ENCODE measurements around the gene PEPD.

The PEPD gene

GRCh38 chr19:33413868-33414666, 107.5 kb downstream of the PEPD start:
- no peak for TF ChIP-seq CTCF (conservative IDR thresholded peaks at IDR 0.05; ENCODE audit: control insufficient read depth, insufficient read depth, low read depth, low read length)
- H3K4me3 ChIP-seq (ENCODE audit: control insufficient read depth, low read depth, low read length), result no peak overlapping the region

GRCh38 chr19:33413426-33413725, 108.2 kb downstream of the PEPD start:
- TF ChIP-seq CTCF (conservative IDR thresholded peaks at IDR 0.05; ENCODE audit: control insufficient read depth, insufficient read depth, low read depth, low read length), result no peak
- no peak overlapping the region for H3K4me3 ChIP-seq (ENCODE audit: control insufficient read depth, low read depth, low read length)
- no peak for DNase-seq (ENCODE audit: low read depth)

More at GRCh38 chr19:33413868-33414666, 107.5 kb downstream of the PEPD start:
- no peak for DNase-seq (ENCODE audit: low read depth)

GRCh38 chr19:33412601-33413425, 108.8 kb downstream of the PEPD start:
- no peak for TF ChIP-seq CTCF (conservative IDR thresholded peaks at IDR 0.05; ENCODE audit: control insufficient read depth, insufficient read depth, low read depth, low read length)
- H3K4me3 ChIP-seq (ENCODE audit: control insufficient read depth, low read depth, low read length), result no peak overlapping the region
- DNase-seq (ENCODE audit: low read depth), result no peak

- H3K4me3 ChIP-seq (ENCODE audit: control insufficient read depth, low read depth, low read length), result no peak overlapping the region
- no peak for DNase-seq (ENCODE audit: low read depth)
- no peak for TF ChIP-seq CTCF (conservative IDR thresholded peaks at IDR 0.05; ENCODE audit: control insufficient read depth, insufficient read depth, low read depth, low read length)
Measured at GRCh38 chr19:33411621-33412180, 109.9 kb downstream of the PEPD start.

GRCh38 chr19:33410915-33411401, 110.6 kb downstream of the PEPD start:
- DNase-seq (ENCODE audit: low read depth), result no peak
- H3K4me3 ChIP-seq (ENCODE audit: control insufficient read depth, low read depth, low read length), result no peak overlapping the region
- no peak for TF ChIP-seq CTCF (conservative IDR thresholded peaks at IDR 0.05; ENCODE audit: control insufficient read depth, insufficient read depth, low read depth, low read length)

- H3K4me3 ChIP-seq (ENCODE audit: control insufficient read depth, low read depth, low read length), result no peak overlapping the region
- no peak for DNase-seq (ENCODE audit: low read depth)
- TF ChIP-seq CTCF (conservative IDR thresholded peaks at IDR 0.05; ENCODE audit: control insufficient read depth, insufficient read depth, low read depth, low read length), result no peak
Measured at GRCh38 chr19:33409906-33410685, 111.5 kb downstream of the PEPD start.
